Caco-2 (cell line): Measurements from ENCODE around the gene DOCK4. TPM values are rescaled to one million over a fixed set of nuclear protein-coding genes. Genes with fewer than 3 reads are reported as not detected.

Experiments used
- BruUV-seq: library from RNA; stranded (reverse); fragments of 400-500 nt; replicated peaks from 2 replicates; lab custom pipeline; 2021; lab: Mats Ljungman, UMichigan
- CTCF ChIA-PET: fragments of 300-600 bp; sonication (Branson Sonifier 250); formaldehyde crosslinking; loops from one replicate; lab custom pipeline; 2022; ENCODE audit warnings: antibody characterized with exemption; lab: Charles Lee
- POLR2A ChIA-PET: fragments of 300-600 bp; sonication (Branson Sonifier 250); formaldehyde crosslinking; loops from one replicate; lab custom pipeline; 2022; ENCODE audit warnings: antibody characterized with exemption; lab: Charles Lee
- DNase-seq, 2 experiments: peaks; one replicate each; pipeline versions ENCODE4 v3.0.0 to v3.0.0-alpha.2; 2020 to 2022
- H3K27me3 ChIP-seq: replicated peaks from 2 replicates; pipeline ENCODE4 v1.6.0; 2011; ENCODE audit warnings: low read length; ENCODE audit not compliant: control insufficient read depth, insufficient read depth
- H3K36me3 ChIP-seq: 2 replicates; pipeline ENCODE4 v1.5.1; 2011; ENCODE audit warnings: low read length; ENCODE audit not compliant: control insufficient read depth, insufficient read depth
- H3K4me1 ChIP-seq: fragments of 250-450 bp; sonication (Bioruptor Pico); 2 replicates; pipeline ENCODE4 v1.5.1; 2020; ENCODE audit warnings: mild to moderate bottlenecking
- H3K4me3 ChIP-seq: 2 replicates; pipeline ENCODE4 v1.5.1; 2011; ENCODE audit warnings: low read depth, mild to moderate bottlenecking, control low read depth, low read length
- H3K9me3 ChIP-seq: fragments of 250-450 bp; sonication (Bioruptor Pico); 2 replicates; pipeline ENCODE4 v1.5.1; 2020; ENCODE audit warnings: mild to moderate bottlenecking, moderate library complexity
- H3K27ac Mint-ChIP-seq: one replicate; pipeline ENCODE4 v1.8.0; 2022; ENCODE audit warnings: mixed read lengths; ENCODE audit not compliant: unreplicated experiment
- H3K27me3 Mint-ChIP-seq: one replicate; pipeline ENCODE4 v1.8.0; 2022; ENCODE audit warnings: mixed read lengths; ENCODE audit not compliant: insufficient read depth, unreplicated experiment
- H3K36me3 Mint-ChIP-seq: one replicate; pipeline ENCODE4 v1.8.0; 2022; ENCODE audit warnings: mild to moderate bottlenecking, mixed read lengths; ENCODE audit not compliant: insufficient read depth, unreplicated experiment
- H3K4me1 Mint-ChIP-seq: one replicate; pipeline ENCODE4 v1.8.0; 2022; ENCODE audit warnings: low read depth, mixed read lengths; ENCODE audit not compliant: unreplicated experiment
- H3K4me3 Mint-ChIP-seq: one replicate; pipeline ENCODE4 v1.8.0; 2022; ENCODE audit warnings: mild to moderate bottlenecking, moderate library complexity, mixed read lengths; ENCODE audit not compliant: unreplicated experiment
- H3K9me3 Mint-ChIP-seq: one replicate; pipeline ENCODE4 v1.8.0; 2022; ENCODE audit warnings: mixed read lengths; ENCODE audit not compliant: unreplicated experiment
- CTCF ChIP-seq, 2 experiments: fragments of 200-600 bp in 1 of 2; IDR thresholded peaks; 1 replicate in 1 of 2; 2 replicates in 1 of 2; pipeline versions ENCODE4 v1.5.1 to v1.8.0; 2011 to 2022; ENCODE audit warnings: antibody characterized with exemption in 1 of 2, control low read depth in 1 of 2, inconsistent platforms in 1 of 2, low read depth in 1 of 2, low read length in 1 of 2, mild to moderate bottlenecking in 1 of 2, moderate library complexity in 1 of 2; ENCODE audit not compliant: insufficient read depth in 1 of 2, severe bottlenecking in 1 of 2, unreplicated experiment in 1 of 2
- intact Hi-C: fragments of 100-400 bp; cut with micrococcal nuclease; formaldehyde crosslinking; loops from one replicate; pipeline ENCODE4 v1.10.0; 2022; ENCODE audit not compliant: unreplicated experiment
- total RNA-seq: library from RNA; stranded (reverse); gene quantifications from 2 replicates; pipeline ENCODE4 v1.2.3, GENCODE V29; 2022

DOCK4 gene
- total RNA-seq, 1 experiment from 2014 or later = 2.0 TPM

GRCh38 chr7:112056409-112056808 lies 149.8 kb downstream of the DOCK4 start:
- TF ChIP-seq CTCF (IDR thresholded peaks at IDR 0.05; ENCODE audit: insufficient read depth in 1 of 2, low read depth in 1 of 2, low read length in 1 of 2, severe bottlenecking in 1 of 2, unreplicated experiment in 1 of 2) = no peak
- Mint-ChIP-seq H3K27me3 (no peaks in the 10 kb centered on the region), H3K4me1 (peaks cover 34% of the 10 kb centered on the region), H3K9me3 (no peaks in the 10 kb centered on the region), H3K4me3 (no peak overlapping the region), H3K36me3 (no peaks in the 10 kb centered on the region), H3K27ac (no peak overlapping the region)
- CTCF ChIA-PET = no interaction called here
- intact Hi-C loops = loop anchor here (5.0 kb wide), 1 partner anchor 151 kb away; the partner anchor contains the start of genes DOCK4 and ZNF277
- peak in 1 of 2 experiments; percentile 12 for DNase-seq
- no peaks in the 10 kb centered on the region for H3K36me3 ChIP-seq
- no peaks in the 10 kb centered on the region for H3K9me3 ChIP-seq
- POLR2A ChIA-PET = no interaction called here
- peaks cover 26% of the 10 kb centered on the region for H3K4me1 ChIP-seq
- no peak overlapping the region for H3K4me3 ChIP-seq
- H3K27me3 ChIP-seq = no peaks in the 10 kb centered on the region
- no TSS peak for BruUV-seq

- ChIA-PET CTCF (no interaction called here), POLR2A (no interaction called here)
- Histone ChIP-seq H3K9me3 (no peaks in the 10 kb centered on the region), H3K4me3 (no peak overlapping the region), H3K27me3 (no peaks in the 10 kb centered on the region), H3K36me3 (no peaks in the 10 kb centered on the region), H3K4me1 (peaks cover 10% of the 10 kb centered on the region)
- no peaks in the 10 kb centered on the region for H3K27me3 Mint-ChIP-seq
- H3K27ac Mint-ChIP-seq = no peak overlapping the region
- H3K36me3 Mint-ChIP-seq = no peaks in the 10 kb centered on the region
- no peaks in the 10 kb centered on the region for H3K9me3 Mint-ChIP-seq
- H3K4me3 Mint-ChIP-seq = no peak overlapping the region
- BruUV-seq = no TSS peak
- no peak for TF ChIP-seq CTCF (IDR thresholded peaks at IDR 0.05; ENCODE audit: insufficient read depth in 1 of 2, low read depth in 1 of 2, low read length in 1 of 2, severe bottlenecking in 1 of 2, unreplicated experiment in 1 of 2)
- DNase-seq = no peak
- intact Hi-C loops = no loop called here
- H3K4me1 Mint-ChIP-seq = peaks cover 21% of the 10 kb centered on the region
Measured at GRCh38 chr7:112053737-112054069, 152.5 kb downstream of the DOCK4 start.

GRCh38 chr7:112052993-112053736 lies 153.0 kb downstream of the DOCK4 start:
- no peak for TF ChIP-seq CTCF (IDR thresholded peaks at IDR 0.05; ENCODE audit: insufficient read depth in 1 of 2, low read depth in 1 of 2, low read length in 1 of 2, severe bottlenecking in 1 of 2, unreplicated experiment in 1 of 2)
- Mint-ChIP-seq H3K4me3 (peak overlapping the region; percentile 41), H3K9me3 (no peaks in the 10 kb centered on the region), H3K4me1 (peaks cover 16% of the 10 kb centered on the region), H3K27me3 (no peaks in the 10 kb centered on the region), H3K36me3 (no peaks in the 10 kb centered on the region), H3K27ac (no peak overlapping the region)
- no peak for DNase-seq
- ChIA-PET POLR2A (no interaction called here), CTCF (no interaction called here)
- Histone ChIP-seq H3K36me3 (no peaks in the 10 kb centered on the region), H3K27me3 (no peaks in the 10 kb centered on the region), H3K4me1 (peaks cover 10% of the 10 kb centered on the region), H3K9me3 (no peaks in the 10 kb centered on the region), H3K4me3 (no peak overlapping the region)
- BruUV-seq = no TSS peak
- intact Hi-C loops = no loop called here
